Loucy (cell line): Measurements from ENCODE around the gene ARHGAP1.

Source experiments
- H2AFZ ChIP-seq: fragments of 200-600 bp; sonication (generic); 2 replicates; pipeline ENCODE4 v1.6.0; 2016; ENCODE audit warnings: antibody characterized with exemption, mild to moderate bottlenecking, low read length, moderate library complexity
- H3F3A ChIP-seq: fragments of 200-600 bp; 2 replicates; pipeline ENCODE4 v1.6.0; 2016; ENCODE audit warnings: antibody characterized with exemption, low read depth, mild to moderate bottlenecking
- H3K27me3 ChIP-seq: fragments of 200-600 bp; sonication (generic); 2 replicates; pipeline ENCODE4 v1.6.1; 2014; ENCODE audit warnings: low read length, mild to moderate bottlenecking; ENCODE audit not compliant: insufficient read depth, poor library complexity, severe bottlenecking
- H3K36me3 ChIP-seq: fragments of 200-600 bp; sonication (generic); 2 replicates; pipeline ENCODE4 v1.6.1; 2016; ENCODE audit warnings: low read length; ENCODE audit not compliant: insufficient read depth
- H3K4me1 ChIP-seq: fragments of 200-600 bp; sonication (generic); 2 replicates; pipeline ENCODE4 v1.5.1; 2014; ENCODE audit warnings: low read length, mild to moderate bottlenecking; ENCODE audit not compliant: insufficient read depth, poor library complexity, severe bottlenecking
- H3K4me2 ChIP-seq: fragments of 200-600 bp; sonication (generic); 2 replicates; pipeline ENCODE4 v1.6.0; 2014; ENCODE audit warnings: antibody characterized with exemption, low read length, low read depth, mild to moderate bottlenecking; ENCODE audit not compliant: poor library complexity, severe bottlenecking
- H3K4me3 ChIP-seq: fragments of 200-600 bp; sonication (generic); 2 replicates; pipeline ENCODE4 v1.5.1; 2014; ENCODE audit warnings: low read length, mild to moderate bottlenecking, mixed read lengths; ENCODE audit not compliant: poor library complexity, severe bottlenecking
- H3K79me2 ChIP-seq: fragments of 200-600 bp; sonication (generic); 2 replicates; pipeline ENCODE4 v1.6.1; 2014; ENCODE audit warnings: low read length; ENCODE audit not compliant: insufficient read depth
- H3K9ac ChIP-seq: fragments of 200-600 bp; sonication (generic); 2 replicates; pipeline ENCODE4 v1.6.0; 2014; ENCODE audit warnings: mild to moderate bottlenecking, low read depth, low read length, moderate library complexity; ENCODE audit not compliant: poor library complexity, severe bottlenecking
- H3K9me2 ChIP-seq: fragments of 200-600 bp; sonication (generic); replicated peaks from 2 replicates; pipeline ENCODE4 v1.6.1; 2016; ENCODE audit warnings: low read depth, low read length, mixed read lengths
- H3K9me3 ChIP-seq: fragments of 200-600 bp; sonication (generic); 2 replicates; pipeline ENCODE4 v1.6.1; 2014; ENCODE audit warnings: mild to moderate bottlenecking, antibody characterized with exemption, low read length, low read depth; ENCODE audit not compliant: insufficient read depth
- H4K20me1 ChIP-seq: fragments of 200-600 bp; sonication (generic); 2 replicates; pipeline ENCODE4 v1.6.0; 2014; ENCODE audit warnings: antibody characterized with exemption, low read length, mild to moderate bottlenecking; ENCODE audit not compliant: insufficient read depth, poor library complexity, severe bottlenecking
- CTCF ChIP-seq: fragments of 200-600 bp; sonication (generic); conservative IDR thresholded peaks from 2 replicates; pipeline ENCODE4 v1.5.1; 2014; ENCODE audit warnings: mild to moderate bottlenecking, antibody characterized with exemption, low read length
- EZH2phosphoT487 ChIP-seq: fragments of 200-600 bp; IDR thresholded peaks from 2 replicates; pipeline ENCODE4 v1.6.1; 2018; ENCODE audit warnings: antibody characterized with exemption, mild to moderate bottlenecking, moderate library complexity, borderline replicate concordance

Gene ARHGAP1

DNA sequence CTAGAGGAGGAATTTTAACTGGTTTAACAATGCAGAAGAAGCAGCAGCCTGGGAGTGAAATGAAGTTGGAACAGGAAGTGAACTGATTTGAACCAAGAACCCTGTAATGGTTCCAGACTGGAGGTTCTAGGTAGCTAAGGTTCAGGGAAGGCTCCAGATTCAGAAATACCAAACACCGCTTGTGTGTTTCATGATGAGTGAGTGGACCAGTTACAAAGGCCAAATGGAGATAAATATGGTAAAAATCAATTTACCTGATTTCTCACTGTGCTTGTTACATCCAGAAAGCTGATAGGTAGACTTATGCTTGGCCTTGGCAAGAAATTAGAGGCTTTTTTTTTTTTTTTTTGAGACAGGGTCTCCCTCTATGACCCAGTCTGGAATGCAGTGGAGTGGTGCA, 70.2 kb downstream of the ARHGAP1 start:
- TF ChIP-seq EZH2phosphoT487, result no peak
- no peak for TF ChIP-seq CTCF
- Histone ChIP-seq H3K27me3 (no peaks in the 10 kb centered on the region), H4K20me1 (no peaks in the 10 kb centered on the region), H3K9me2 (no peaks in the 10 kb centered on the region), H3K4me3 (no peak overlapping the region), H3K9me3 (no peaks in the 10 kb centered on the region), H3K9ac (no peak overlapping the region), H3F3A (no peaks in the 10 kb centered on the region), H3K79me2 (peaks cover 7% of the 10 kb centered on the region; the same call in 1 of the 2 replicates), H3K36me3 (peaks cover 18% of the 10 kb centered on the region; the same call in 1 of the 2 replicates), H2AFZ (no peak overlapping the region), H3K4me1 (no peaks in the 10 kb centered on the region), H3K4me2 (no peak overlapping the region)

DNA sequence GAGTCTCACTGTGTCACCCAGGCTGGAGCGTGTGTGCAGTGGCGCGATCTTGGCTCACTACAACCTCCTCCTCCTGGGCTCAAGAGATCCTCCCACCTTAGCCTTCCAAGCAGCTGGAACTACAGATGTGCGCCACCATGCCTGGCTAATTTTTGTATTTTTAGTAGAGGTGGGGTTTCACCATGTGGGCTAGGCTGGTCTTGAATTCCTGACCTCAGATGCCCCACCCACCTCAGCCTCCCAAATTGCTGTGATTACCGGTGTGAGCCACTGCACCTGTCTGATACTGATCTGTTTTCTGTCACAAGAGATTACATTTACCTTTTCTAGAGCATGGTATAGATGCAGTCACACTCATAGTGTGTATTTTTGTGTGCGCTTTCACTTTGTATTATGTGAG, 71.5 kb downstream of the ARHGAP1 start:
- Histone ChIP-seq H3K9me2 (no peaks in the 10 kb centered on the region), H3K27me3 (no peaks in the 10 kb centered on the region), H3F3A (no peaks in the 10 kb centered on the region), H3K4me2 (no peak overlapping the region), H3K36me3 (peaks cover 18% of the 10 kb centered on the region; the same call in 1 of the 2 replicates), H3K9ac (no peak overlapping the region), H3K79me2 (peaks cover 19% of the 10 kb centered on the region; the same call in 1 of the 2 replicates), H3K4me1 (no peaks in the 10 kb centered on the region), H3K4me3 (no peak overlapping the region), H4K20me1 (no peaks in the 10 kb centered on the region), H2AFZ (no peak overlapping the region), H3K9me3 (no peaks in the 10 kb centered on the region)
- no peak for TF ChIP-seq CTCF
- TF ChIP-seq EZH2phosphoT487, result no peak
